ENCODE measurements around the gene RLN3. TPM values are rescaled to one million over a fixed set of nuclear protein-coding genes. Genes with fewer than 3 reads are reported as not detected.
"Not testable (repeated sequence)": the region's sequence is repeated elsewhere in the genome, so short reads cannot be mapped to it uniquely, and the experiment has no call there.

RLN3 gene
- total RNA-seq, 1 donor from 2014 or later, result not detected

- TF ChIP-seq CTCF (conservative IDR thresholded peaks at IDR 0.05), result no peak
- no peak for DNase-seq (ENCODE audit: extremely low spot score, unreplicated experiment)
- Mint-ChIP-seq H3K27ac (no peak overlapping the region), H3K4me3 (no peak overlapping the region), H3K27me3 (no peaks in the 10 kb centered on the region), H3K36me3 (no peaks in the 10 kb centered on the region), H3K9me3 (no peaks in the 10 kb centered on the region), H3K4me1 (ENCODE audit: unreplicated experiment) (peaks cover 11% of the 10 kb centered on the region)
These were observed 8.8 kb upstream of the RLN3 start for GRCh38 chr19:14019100-14019499.

GRCh38 chr19:14019739-14020138 lies 8.2 kb upstream of the RLN3 start:
- not testable (repeated sequence) for H3K4me3 Mint-ChIP-seq; H3K36me3 Mint-ChIP-seq; H3K9me3 Mint-ChIP-seq; DNase-seq (ENCODE audit: extremely low spot score, unreplicated experiment); H3K27me3 Mint-ChIP-seq; H3K27ac Mint-ChIP-seq
- H3K4me1 Mint-ChIP-seq (ENCODE audit: unreplicated experiment), result peaks cover 11% of the 10 kb centered on the region

GRCh38 chr19:14021474-14021873 lies 6.5 kb upstream of the RLN3 start:
- DNase-seq (ENCODE audit: extremely low spot score, unreplicated experiment), result no peak
- H3K27ac Mint-ChIP-seq, result no peak overlapping the region

GRCh38 chr19:14022469-14022868 lies 5.5 kb upstream of the RLN3 start:
- DNase-seq (ENCODE audit: extremely low spot score, unreplicated experiment), result no peak
- H3K4me3 Mint-ChIP-seq, result no peak overlapping the region
- no peaks in the 10 kb centered on the region for H3K9me3 Mint-ChIP-seq
- no peaks in the 10 kb centered on the region for H3K36me3 Mint-ChIP-seq
- H3K27me3 Mint-ChIP-seq, result no peaks in the 10 kb centered on the region
- TF ChIP-seq CTCF (conservative IDR thresholded peaks at IDR 0.05), result no peak
- no peak overlapping the region for H3K27ac Mint-ChIP-seq
- peaks cover 11% of the 10 kb centered on the region for H3K4me1 Mint-ChIP-seq (ENCODE audit: unreplicated experiment)

More at GRCh38 chr19:14021474-14021873, 6.5 kb upstream of the RLN3 start:
- no peak for TF ChIP-seq CTCF (conservative IDR thresholded peaks at IDR 0.05)
- no peaks in the 10 kb centered on the region for H3K36me3 Mint-ChIP-seq
- no peak overlapping the region for H3K4me3 Mint-ChIP-seq
- no peaks in the 10 kb centered on the region for H3K27me3 Mint-ChIP-seq
- H3K9me3 Mint-ChIP-seq, result no peaks in the 10 kb centered on the region
- H3K4me1 Mint-ChIP-seq (ENCODE audit: unreplicated experiment), result peaks cover 11% of the 10 kb centered on the region

GRCh38 chr19:14023404-14024235 lies 4.3 kb upstream of the RLN3 start:
- peaks cover 7% of the 10 kb centered on the region for H3K27me3 Mint-ChIP-seq
- H3K4me1 Mint-ChIP-seq (ENCODE audit: unreplicated experiment), result peaks cover 11% of the 10 kb centered on the region
- TF ChIP-seq CTCF (conservative IDR thresholded peaks at IDR 0.05), result peak; percentile 74
- H3K9me3 Mint-ChIP-seq, result no peaks in the 10 kb centered on the region
- DNase-seq (ENCODE audit: extremely low spot score, unreplicated experiment), result no peak
- H3K27ac Mint-ChIP-seq, result peak overlapping the region; percentile 53
- no peaks in the 10 kb centered on the region for H3K36me3 Mint-ChIP-seq
- H3K4me3 Mint-ChIP-seq, result no peak overlapping the region

- not testable (repeated sequence) for DNase-seq (ENCODE audit: extremely low spot score, unreplicated experiment); H3K4me1 Mint-ChIP-seq (ENCODE audit: unreplicated experiment); H3K4me3 Mint-ChIP-seq; H3K27ac Mint-ChIP-seq; H3K36me3 Mint-ChIP-seq; H3K9me3 Mint-ChIP-seq
- H3K27me3 Mint-ChIP-seq, result peaks cover 19% of the 10 kb centered on the region
These were observed 1.2 kb upstream of the RLN3 start for GRCh38 chr19:14026652-14027192.
